GM12874 (cell line): ENCODE measurements around the gene SPRR1B.

Experiments
- TF ChIP-seq, protein P1 (sequence below): IDR thresholded peaks from 2 replicates; pipeline ENCODE4 v1.5.1; 2011; ENCODE audit warnings: low read depth, mild to moderate bottlenecking, control low read depth, low read length, moderate library complexity; ENCODE audit not compliant: insufficient read depth

SPRR1B gene

DNA sequence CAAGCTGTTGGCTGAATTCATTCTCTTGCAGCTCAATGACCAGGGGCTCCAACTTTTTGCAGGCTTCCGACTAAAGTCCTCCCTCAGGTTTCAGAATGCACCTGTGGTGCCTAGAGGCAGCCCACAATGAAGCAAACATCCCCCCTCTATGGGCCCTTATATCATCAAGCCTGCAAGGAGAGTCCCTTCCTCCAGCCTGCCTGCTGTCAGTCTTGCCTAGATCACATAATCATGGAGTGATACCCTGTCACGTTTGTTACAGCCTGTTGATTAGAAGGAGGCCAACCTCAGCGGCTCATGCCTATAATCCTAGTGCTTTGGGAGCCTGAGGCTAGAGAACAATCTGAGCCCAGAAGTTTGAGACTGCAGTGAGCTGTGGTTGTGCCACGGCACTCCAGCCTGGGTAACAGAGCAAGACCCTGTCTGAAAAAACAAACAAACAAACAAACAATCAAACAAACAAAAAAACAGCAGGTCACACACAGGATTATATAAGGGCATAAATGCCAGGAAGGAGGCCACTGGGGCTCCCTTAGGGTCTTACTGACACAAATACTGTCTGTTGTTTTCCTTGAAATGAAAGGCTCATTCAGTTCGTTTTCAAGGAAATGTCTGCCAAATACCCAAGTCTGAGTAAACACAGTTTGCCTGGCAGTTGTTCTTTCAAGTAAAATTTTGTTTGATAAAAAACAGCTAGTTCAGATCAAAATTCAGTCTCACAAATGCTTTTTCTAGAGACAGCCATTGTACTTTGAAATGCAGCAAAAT is 34.2 kb upstream of the SPRR1B start:
- TF ChIP-seq, protein P1, sequence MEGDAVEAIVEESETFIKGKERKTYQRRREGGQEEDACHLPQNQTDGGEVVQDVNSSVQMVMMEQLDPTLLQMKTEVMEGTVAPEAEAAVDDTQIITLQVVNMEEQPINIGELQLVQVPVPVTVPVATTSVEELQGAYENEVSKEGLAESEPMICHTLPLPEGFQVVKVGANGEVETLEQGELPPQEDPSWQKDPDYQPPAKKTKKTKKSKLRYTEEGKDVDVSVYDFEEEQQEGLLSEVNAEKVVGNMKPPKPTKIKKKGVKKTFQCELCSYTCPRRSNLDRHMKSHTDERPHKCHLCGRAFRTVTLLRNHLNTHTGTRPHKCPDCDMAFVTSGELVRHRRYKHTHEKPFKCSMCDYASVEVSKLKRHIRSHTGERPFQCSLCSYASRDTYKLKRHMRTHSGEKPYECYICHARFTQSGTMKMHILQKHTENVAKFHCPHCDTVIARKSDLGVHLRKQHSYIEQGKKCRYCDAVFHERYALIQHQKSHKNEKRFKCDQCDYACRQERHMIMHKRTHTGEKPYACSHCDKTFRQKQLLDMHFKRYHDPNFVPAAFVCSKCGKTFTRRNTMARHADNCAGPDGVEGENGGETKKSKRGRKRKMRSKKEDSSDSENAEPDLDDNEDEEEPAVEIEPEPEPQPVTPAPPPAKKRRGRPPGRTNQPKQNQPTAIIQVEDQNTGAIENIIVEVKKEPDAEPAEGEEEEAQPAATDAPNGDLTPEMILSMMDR, result no peak

DNA sequence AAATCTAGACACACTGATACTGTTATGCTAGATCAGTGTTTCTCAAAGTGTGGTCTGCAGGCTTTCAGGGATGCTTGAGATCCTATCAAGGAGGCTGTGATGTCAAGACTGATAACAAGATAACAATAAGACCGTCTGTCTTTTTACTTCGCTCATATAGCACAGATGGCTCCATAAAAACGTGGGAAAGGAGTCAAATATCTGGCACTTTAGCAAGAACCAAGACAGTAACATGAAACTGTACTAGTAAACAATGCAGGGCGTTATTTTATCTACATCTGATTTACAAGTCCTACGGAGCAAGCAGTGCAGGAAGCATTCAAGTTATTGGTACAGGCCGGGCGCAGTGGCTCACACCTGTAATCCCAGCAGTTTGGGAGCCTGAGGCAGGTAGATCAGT is 33.1 kb upstream of the SPRR1B start:
- TF ChIP-seq, protein P1, result no peak

DNA sequence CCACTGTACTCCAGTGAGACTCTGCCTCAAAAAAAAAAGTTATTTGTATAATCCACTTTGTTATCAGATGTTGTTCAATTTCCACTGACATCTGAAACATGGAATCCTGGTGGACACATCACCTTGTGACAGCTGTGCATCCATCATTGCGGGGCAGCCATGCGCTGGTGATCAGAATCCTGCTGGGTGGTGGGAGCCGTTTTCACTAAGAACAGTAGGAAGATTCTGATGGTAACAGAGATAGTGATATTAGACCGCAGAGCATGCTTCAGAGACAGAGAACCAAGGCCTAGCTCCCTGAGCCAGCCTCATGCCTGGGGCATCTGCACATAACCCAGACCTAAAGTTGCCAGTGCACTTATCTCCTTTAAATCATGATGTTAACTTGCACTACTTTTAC is 32.5 kb upstream of the SPRR1B start:
- TF ChIP-seq, protein P1, result no peak

DNA sequence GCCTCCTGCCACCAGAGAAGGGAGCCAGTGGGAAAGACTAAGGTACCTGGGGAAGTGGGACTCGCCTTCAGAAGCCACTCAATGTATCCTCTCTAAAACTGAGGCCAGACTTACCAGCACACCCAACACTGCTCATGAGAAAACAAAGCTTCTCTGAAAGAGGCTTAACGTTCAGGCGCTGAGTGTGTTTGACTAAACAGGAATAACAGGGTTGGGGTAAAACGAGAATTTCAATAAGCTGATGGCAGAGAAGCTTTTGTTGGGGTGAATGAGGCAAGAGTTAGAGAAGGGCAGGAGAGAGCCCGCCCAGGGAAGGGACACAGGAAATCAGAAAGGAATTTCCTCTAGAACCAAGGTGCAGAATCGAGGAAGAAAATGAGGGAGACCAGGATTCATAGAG is 31.2 kb upstream of the SPRR1B start:
- TF ChIP-seq, protein P1, result no peak

DNA sequence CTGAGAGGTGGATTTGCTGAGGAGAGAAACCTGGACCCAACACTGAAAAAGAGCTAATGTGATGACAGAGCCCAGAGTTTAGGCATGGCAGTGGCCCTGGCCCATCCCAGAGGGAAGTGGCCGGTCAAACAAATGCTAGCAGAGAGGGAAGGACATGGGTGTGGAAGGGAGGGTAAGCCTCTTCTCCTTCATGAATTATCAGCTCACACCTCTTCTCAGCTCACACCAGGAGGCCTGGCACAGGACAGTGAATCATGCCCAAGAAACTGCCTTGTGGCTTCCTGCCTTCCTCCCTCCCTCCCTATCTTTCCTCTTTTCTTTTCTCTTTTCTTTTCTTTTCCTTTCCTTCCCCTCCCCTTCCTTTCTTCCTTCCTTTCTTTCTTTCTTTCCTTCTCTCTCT is 30.7 kb upstream of the SPRR1B start:
- TF ChIP-seq, protein P1, result no peak

DNA sequence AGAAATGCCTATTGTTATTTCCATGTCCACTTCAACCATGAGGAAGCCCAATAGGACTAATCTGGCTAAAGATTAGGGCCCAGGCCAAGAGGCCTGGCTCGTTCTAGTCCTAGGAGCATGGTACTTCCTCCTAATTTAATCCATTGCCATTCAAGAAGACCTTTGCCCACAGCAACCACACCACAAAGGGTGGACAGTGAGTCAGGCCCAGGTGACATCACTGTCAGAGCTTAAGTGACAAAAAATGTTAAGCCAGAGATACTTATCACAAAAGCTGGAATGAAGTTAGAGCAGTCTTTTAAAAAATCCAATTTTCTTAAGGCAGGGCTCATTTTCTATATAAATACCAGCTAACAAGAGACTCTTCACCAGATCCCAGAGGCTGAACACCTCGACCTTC is 29.6 kb upstream of the SPRR1B start, which contains the start of gene SPRR3:
SPRR3 (plus strand) TSS at position 368 of the 400 bp plus-strand sequence. CDS start 1,272 bp downstream, outside the sequence.
- TF ChIP-seq, protein P1, result no peak

DNA sequence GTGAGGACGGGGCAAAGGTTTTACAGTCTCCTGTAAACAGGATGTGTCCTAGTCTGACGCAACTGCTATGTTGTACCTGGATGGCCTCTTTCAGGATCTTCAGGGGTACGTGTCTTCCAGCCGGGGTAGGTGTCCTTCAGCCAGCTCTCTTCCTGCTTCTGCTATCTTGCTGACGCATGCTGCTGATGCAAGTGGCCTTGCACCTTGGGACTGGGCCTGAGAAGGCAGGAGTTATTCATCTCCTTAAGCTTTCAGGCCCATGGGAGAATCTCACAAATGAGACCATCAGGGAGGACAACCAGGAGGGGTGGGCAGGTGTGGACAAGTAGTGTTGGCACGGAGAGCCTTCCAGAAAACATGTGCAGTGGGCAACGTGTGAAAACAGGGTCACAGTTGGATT is 7.9 kb upstream of the SPRR1B start:
- TF ChIP-seq, protein P1, result no peak
